ENCODE results near the gene HTR3E.
"Not testable (repeated sequence)": the region's sequence is repeated elsewhere in the genome, so short reads cannot be mapped to it uniquely, and the experiment has no call there.

HTR3E gene

DNA sequence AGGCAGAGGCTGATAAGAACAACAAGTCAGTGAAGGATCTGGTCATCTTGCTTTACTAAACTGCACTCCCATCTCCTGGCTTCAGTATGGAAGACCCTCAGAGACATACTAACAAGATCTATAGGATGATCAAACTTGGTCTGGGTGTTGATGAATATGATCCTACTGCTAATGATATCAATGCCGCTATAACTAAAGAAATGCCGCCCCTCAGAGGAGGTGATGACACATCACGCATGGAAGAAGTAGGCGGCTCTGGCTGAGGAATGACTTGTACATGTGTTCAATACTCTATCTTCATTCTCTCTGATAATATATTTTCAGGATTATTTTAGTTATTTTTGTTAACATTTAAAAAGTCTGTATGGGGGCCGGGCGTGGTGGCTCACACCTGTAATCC is 20.8 kb downstream of the HTR3E start:
- H3K4me2 ChIP-seq (ENCODE audit: low read depth, low read length): no peak overlapping the region
- peaks cover 6% of the 10 kb centered on the region; the same call in 1 of the 2 replicates for H3K27me3 ChIP-seq (replicated peaks; ENCODE audit: insufficient read depth, low read length)
- 0 out of 2 replicates have a peak, but pooled peaks cover 9% of the 10 kb centered on the region for H3F3A ChIP-seq (ENCODE audit: insufficient read depth, low read length)
- H4K20me1 ChIP-seq (ENCODE audit: insufficient read depth, low read length): no peaks in the 10 kb centered on the region
- no peak overlapping the region for H2AFZ ChIP-seq (ENCODE audit: low read length)
- no peak for TF ChIP-seq EZH2 (optimal IDR thresholded peaks at IDR 0.05; ENCODE audit: low read depth, low read length)
- no peak for TF ChIP-seq EZH2phosphoT487 (IDR thresholded peaks at IDR 0.05; ENCODE audit: low read length)
- TF ChIP-seq, protein P1, sequence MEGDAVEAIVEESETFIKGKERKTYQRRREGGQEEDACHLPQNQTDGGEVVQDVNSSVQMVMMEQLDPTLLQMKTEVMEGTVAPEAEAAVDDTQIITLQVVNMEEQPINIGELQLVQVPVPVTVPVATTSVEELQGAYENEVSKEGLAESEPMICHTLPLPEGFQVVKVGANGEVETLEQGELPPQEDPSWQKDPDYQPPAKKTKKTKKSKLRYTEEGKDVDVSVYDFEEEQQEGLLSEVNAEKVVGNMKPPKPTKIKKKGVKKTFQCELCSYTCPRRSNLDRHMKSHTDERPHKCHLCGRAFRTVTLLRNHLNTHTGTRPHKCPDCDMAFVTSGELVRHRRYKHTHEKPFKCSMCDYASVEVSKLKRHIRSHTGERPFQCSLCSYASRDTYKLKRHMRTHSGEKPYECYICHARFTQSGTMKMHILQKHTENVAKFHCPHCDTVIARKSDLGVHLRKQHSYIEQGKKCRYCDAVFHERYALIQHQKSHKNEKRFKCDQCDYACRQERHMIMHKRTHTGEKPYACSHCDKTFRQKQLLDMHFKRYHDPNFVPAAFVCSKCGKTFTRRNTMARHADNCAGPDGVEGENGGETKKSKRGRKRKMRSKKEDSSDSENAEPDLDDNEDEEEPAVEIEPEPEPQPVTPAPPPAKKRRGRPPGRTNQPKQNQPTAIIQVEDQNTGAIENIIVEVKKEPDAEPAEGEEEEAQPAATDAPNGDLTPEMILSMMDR (IDR thresholded peaks at IDR 0.05; ENCODE audit: low read length): no peak
- no peaks in the 10 kb centered on the region for H3K36me3 ChIP-seq (replicated peaks; ENCODE audit: insufficient read depth, low read length)
- no peaks in the 10 kb centered on the region for H3K9me2 ChIP-seq (replicated peaks; ENCODE audit: insufficient read depth, low read length)
- no peak overlapping the region for H3K4me3 ChIP-seq (ENCODE audit: low read length)
- no peak for DNase-seq
- peaks cover 6% of the 10 kb centered on the region; the same call in 1 of the 2 replicates for H3K4me1 ChIP-seq (ENCODE audit: low read length)
- H3K27ac ChIP-seq (ENCODE audit: low read length): no peak overlapping the region
- no peak overlapping the region for H3K9ac ChIP-seq (ENCODE audit: low read length)
- no peaks in the 10 kb centered on the region for H3K9me3 ChIP-seq (replicated peaks; ENCODE audit: insufficient read depth, low read length)
- H3K79me2 ChIP-seq (ENCODE audit: low read length): no peaks in the 10 kb centered on the region

- Histone ChIP-seq H3K4me2 (ENCODE audit: low read depth, low read length) (peak overlapping the region; percentile 38; the same call in 1 of the 2 replicates), H3K27ac (ENCODE audit: low read length) (peak overlapping the region; percentile 48; the same call in 1 of the 2 replicates), H2AFZ (ENCODE audit: low read length) (peak overlapping the region; percentile 15; the same call in 1 of the 2 replicates), H3K9ac (ENCODE audit: low read length) (0 out of 2 replicates have a peak overlapping the region, but pooled peaks have one; percentile 10)
- H3K9me3 ChIP-seq (replicated peaks; ENCODE audit: insufficient read depth, low read length); H3K79me2 ChIP-seq (ENCODE audit: low read length); H4K20me1 ChIP-seq (ENCODE audit: insufficient read depth, low read length); H3K9me2 ChIP-seq (replicated peaks; ENCODE audit: insufficient read depth, low read length); H3F3A ChIP-seq (ENCODE audit: insufficient read depth, low read length); H3K4me1 ChIP-seq (ENCODE audit: low read length); H3K4me3 ChIP-seq (ENCODE audit: low read length); H3K36me3 ChIP-seq (replicated peaks; ENCODE audit: insufficient read depth, low read length); H3K27me3 ChIP-seq (replicated peaks; ENCODE audit: insufficient read depth, low read length): not testable (repeated sequence)
- peak; percentile 94 for DNase-seq
These were observed 24.2 kb downstream of the HTR3E start for GRCh38 chr3:184121031-184121430.

DNA sequence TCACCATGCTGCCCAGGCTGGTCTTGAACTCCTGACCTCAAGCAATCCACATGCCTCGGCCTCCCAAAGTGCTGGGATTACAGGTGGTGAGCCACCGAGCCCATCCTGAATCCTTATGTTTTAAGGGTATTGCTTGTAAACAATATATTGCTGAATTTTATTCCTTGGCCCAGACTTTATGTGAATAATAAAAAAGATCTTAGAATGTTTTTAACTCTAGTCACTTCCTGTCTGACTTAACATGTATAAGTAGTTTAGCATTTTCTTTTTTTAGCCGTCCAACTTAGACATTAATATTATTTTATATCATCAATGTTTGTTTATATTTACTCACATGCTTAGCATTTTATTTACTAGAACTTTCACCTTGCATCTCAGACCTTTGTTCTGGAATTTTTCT is 29.1 kb downstream of the HTR3E start:
- no peaks in the 10 kb centered on the region for H3K36me3 ChIP-seq (replicated peaks; ENCODE audit: insufficient read depth, low read length)

DNA sequence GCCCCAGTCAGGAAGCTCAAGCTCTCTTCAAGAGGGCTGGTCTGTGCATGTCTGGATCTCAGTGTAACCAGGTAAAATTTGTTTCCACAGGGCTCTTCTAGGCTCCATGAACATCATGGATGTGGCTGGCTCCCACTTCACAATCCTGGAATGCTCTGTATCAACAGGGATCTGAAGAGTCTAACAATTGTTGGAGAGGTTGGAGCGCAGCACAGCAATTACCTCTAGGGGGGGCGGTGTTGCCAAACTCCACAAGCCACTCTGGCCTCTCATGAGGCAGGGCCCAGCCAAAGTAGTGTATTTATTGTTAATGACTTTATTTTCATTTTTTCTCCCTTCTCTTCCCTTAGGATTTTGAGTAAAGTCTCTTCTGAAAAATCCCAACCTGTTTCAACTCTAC is 32.1 kb downstream of the HTR3E start:
- TF ChIP-seq, protein P1 (IDR thresholded peaks at IDR 0.05; ENCODE audit: low read length): peak; percentile 65
- TF ChIP-seq EZH2 (optimal IDR thresholded peaks at IDR 0.05; ENCODE audit: low read depth, low read length) (no peak), EZH2phosphoT487 (IDR thresholded peaks at IDR 0.05; ENCODE audit: low read length) (no peak)
- DNase-seq: peak; percentile 51
- H3K4me2 ChIP-seq (ENCODE audit: low read depth, low read length): no peak overlapping the region
- H3K9ac ChIP-seq (ENCODE audit: low read length): no peak overlapping the region
- no peak overlapping the region for H3K4me3 ChIP-seq (ENCODE audit: low read length)
- H3K79me2 ChIP-seq (ENCODE audit: low read length): no peaks in the 10 kb centered on the region
- H3K4me1 ChIP-seq (ENCODE audit: low read length): peaks cover 5% of the 10 kb centered on the region; the same call in 1 of the 2 replicates
- no peaks in the 10 kb centered on the region for H3K9me3 ChIP-seq (replicated peaks; ENCODE audit: insufficient read depth, low read length)
- H3K27ac ChIP-seq (ENCODE audit: low read length): no peak overlapping the region
- no peaks in the 10 kb centered on the region for H3F3A ChIP-seq (ENCODE audit: insufficient read depth, low read length)
- no peaks in the 10 kb centered on the region for H3K9me2 ChIP-seq (replicated peaks; ENCODE audit: insufficient read depth, low read length)
- no peak overlapping the region for H2AFZ ChIP-seq (ENCODE audit: low read length)
- H4K20me1 ChIP-seq (ENCODE audit: insufficient read depth, low read length): no peaks in the 10 kb centered on the region
- H3K36me3 ChIP-seq (replicated peaks; ENCODE audit: insufficient read depth, low read length): no peaks in the 10 kb centered on the region
- H3K27me3 ChIP-seq (replicated peaks; ENCODE audit: insufficient read depth, low read length): no peaks in the 10 kb centered on the region

More for the DNA sequence above, 29.1 kb downstream of the HTR3E start:
- Histone ChIP-seq H3F3A (ENCODE audit: insufficient read depth, low read length) (0 out of 2 replicates have a peak, but pooled peaks cover 3% of the 10 kb centered on the region), H3K9ac (ENCODE audit: low read length) (no peak overlapping the region), H3K9me3 (replicated peaks; ENCODE audit: insufficient read depth, low read length) (no peaks in the 10 kb centered on the region), H2AFZ (ENCODE audit: low read length) (no peak overlapping the region), H3K9me2 (replicated peaks; ENCODE audit: insufficient read depth, low read length) (no peaks in the 10 kb centered on the region), H3K27me3 (replicated peaks; ENCODE audit: insufficient read depth, low read length) (no peaks in the 10 kb centered on the region), H3K4me3 (ENCODE audit: low read length) (no peak overlapping the region), H3K79me2 (ENCODE audit: low read length) (no peaks in the 10 kb centered on the region), H3K4me2 (ENCODE audit: low read depth, low read length) (no peak overlapping the region), H3K27ac (ENCODE audit: low read length) (no peak overlapping the region), H4K20me1 (ENCODE audit: insufficient read depth, low read length) (no peaks in the 10 kb centered on the region), H3K4me1 (ENCODE audit: low read length) (no peaks in the 10 kb centered on the region; the same call in 1 of the 2 replicates)
- DNase-seq: no peak
- TF ChIP-seq EZH2phosphoT487 (IDR thresholded peaks at IDR 0.05; ENCODE audit: low read length): no peak
- TF ChIP-seq EZH2 (optimal IDR thresholded peaks at IDR 0.05; ENCODE audit: low read depth, low read length): no peak
- TF ChIP-seq, protein P1 (IDR thresholded peaks at IDR 0.05; ENCODE audit: low read length): no peak
